T-helper 17 cell (primary cell): ENCODE data around the gene SIRPG. TPM values are rescaled to one million over a fixed set of nuclear protein-coding genes. Genes with fewer than 3 reads are reported as not detected.

Experiments
- ATAC-seq: fragments of 150-1000 bp; cut with Tn5 transposase; 2 replicates; pipeline ENCODE4 v1.10.0; 2021; ENCODE audit warnings: mild to moderate bottlenecking, moderate library complexity
- DNase-seq, 3 donors: peaks; one replicate each; pipeline versions ENCODE4 v3.0.0 to v3.0.0-alpha.2; 2020 to 2021
- H3K9me3 ChIP-seq: one replicate; pipeline ENCODE4 v1.7.0; 2013; ENCODE audit warnings: low read length, mild to moderate bottlenecking; ENCODE audit not compliant: control insufficient read depth, poor library complexity, severe bottlenecking
- H3K27ac Mint-ChIP-seq: one replicate; pipeline ENCODE4 v1.8.0; 2022; ENCODE audit warnings: mild to moderate bottlenecking, moderate library complexity, mixed read lengths
- H3K27me3 Mint-ChIP-seq: one replicate; pipeline ENCODE4 v1.8.0; 2022; ENCODE audit warnings: mixed read lengths
- H3K36me3 Mint-ChIP-seq: one replicate; pipeline ENCODE4 v1.8.0; 2022; ENCODE audit warnings: low read depth, mixed read lengths
- H3K4me1 Mint-ChIP-seq: one replicate; pipeline ENCODE4 v1.8.0; 2022; ENCODE audit warnings: mild to moderate bottlenecking, mixed read lengths
- H3K4me3 Mint-ChIP-seq: one replicate; pipeline ENCODE4 v1.8.0; 2022; ENCODE audit warnings: mild to moderate bottlenecking, moderate library complexity, mixed read lengths
- total RNA-seq, 4 donors: library from RNA in 2 of 4; stranded (reverse) in 2 of 4; gene quantifications; one replicate each; pipeline ENCODE4 v1.2.3 and lab custom pipeline; 2022 to 2026

Gene SIRPG
- total RNA-seq, 2 donors from 2014 or later, result 45.3 to 47.5 TPM

DNA sequence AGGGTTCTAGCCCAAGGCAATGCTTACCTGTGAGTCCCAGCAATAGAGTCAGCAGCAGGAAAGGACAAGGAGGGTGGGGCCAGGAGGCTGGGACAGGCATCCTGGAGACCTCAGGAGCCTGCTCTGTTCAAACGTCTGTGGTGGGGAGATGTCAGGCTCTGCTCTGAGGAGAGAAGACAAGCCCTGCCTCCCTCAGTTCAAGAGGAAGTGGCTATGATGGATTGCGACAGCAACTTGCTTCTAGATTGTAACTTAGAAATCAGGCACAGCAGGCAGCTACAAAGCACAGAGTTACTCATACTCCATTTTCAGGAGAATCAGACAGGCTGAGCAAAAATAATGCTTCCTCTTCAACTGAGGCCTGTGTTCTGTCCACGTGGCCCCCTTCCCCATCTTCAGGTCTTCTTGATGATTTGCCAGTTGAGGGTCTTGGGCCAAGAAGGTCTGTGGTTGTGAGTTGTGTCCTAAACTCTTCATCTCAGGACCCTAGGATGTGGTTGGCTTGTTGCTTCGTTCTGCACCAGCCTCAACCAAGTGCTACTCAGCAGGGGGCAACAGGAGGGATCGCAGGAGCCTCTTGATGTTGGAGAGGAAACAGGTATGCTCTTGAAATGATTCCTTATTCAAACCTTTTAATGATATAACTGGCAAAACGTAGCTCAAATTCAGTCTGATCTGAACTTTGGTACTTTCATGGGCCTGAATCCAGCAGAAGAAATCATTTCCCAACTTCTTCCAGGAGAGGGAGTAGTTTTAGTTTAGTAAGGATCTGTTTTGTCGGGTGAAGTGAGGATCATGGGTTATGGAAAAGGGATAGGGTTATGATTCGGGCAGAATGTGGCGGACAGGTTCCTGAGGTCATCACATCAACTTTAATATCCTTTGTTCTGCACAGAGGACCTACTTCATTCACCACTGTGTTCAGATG lies 68.8 kb downstream of the SIRPG start:
- no peak overlapping the region for H3K27ac Mint-ChIP-seq

DNA sequence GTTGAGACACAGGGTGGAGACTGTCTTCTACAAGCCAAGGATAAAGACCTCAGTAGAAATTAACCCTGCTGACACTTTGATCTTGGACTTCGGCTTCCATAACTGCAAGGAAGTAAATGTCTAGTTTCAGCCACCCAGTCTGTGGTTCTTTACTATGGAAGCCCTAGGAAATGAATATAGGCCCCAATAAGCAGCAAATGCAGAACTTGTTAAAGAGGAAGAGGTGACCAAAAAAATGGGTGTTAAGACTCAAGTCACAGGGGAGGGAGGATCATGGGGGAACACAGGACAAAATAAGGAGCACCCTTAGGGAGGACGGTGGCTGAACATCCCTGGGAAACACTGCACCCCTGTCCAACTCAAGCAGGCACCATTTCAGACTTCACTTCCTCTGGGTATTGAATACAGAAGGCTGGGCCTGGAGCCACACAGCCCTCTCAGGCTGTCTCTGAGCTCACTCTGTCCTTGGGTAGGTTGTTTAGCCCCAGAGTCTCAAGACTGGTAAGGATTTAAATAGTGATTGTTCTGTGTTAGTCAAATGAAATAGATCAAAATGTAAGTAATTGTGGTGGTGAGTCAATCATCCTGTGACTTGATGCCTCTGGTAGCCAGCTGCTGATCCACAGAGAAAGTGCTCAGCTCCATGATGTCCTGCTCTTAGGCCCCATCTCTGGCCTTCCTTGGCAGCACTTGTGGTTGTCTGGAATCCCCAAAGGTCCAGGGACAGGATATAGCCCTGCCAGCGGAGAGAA lies 69.6 kb downstream of the SIRPG start:
- no peak overlapping the region for H3K27ac Mint-ChIP-seq
- H3K4me3 Mint-ChIP-seq, result no peak overlapping the region
- no peaks in the 10 kb centered on the region for H3K4me1 Mint-ChIP-seq
- no peaks in the 10 kb centered on the region for H3K36me3 Mint-ChIP-seq
- no peaks in the 10 kb centered on the region for H3K27me3 Mint-ChIP-seq
- ATAC-seq (no peak), DNase-seq (no peak)
- H3K9me3 ChIP-seq, result no peaks in the 10 kb centered on the region

More for the DNA sequence above, 68.8 kb downstream of the SIRPG start:
- no peaks in the 10 kb centered on the region for H3K9me3 ChIP-seq
- Mint-ChIP-seq H3K4me1 (no peaks in the 10 kb centered on the region), H3K4me3 (no peak overlapping the region), H3K36me3 (no peaks in the 10 kb centered on the region), H3K27me3 (no peaks in the 10 kb centered on the region)
- no peak for ATAC-seq
- DNase-seq, result no peak

DNA sequence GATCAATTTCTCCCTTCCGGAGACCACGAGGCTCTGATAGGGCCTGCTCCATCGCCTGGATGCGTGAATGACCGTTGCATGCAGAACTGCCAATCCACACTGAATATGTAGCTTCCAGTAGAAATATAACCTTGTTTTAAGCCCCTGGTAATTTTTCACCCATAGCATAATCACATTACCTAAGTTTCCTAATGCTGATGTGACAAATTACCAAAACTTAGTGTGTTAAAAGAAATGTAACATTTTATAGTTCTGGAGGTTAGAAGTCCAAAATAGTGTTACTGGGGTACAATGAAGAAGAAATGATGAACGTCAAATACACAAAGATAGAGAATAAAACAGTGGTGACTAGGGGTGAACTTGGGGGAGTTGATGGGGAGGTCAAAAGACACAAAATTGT lies 78.1 kb downstream of the SIRPG start:
- Mint-ChIP-seq H3K27me3 (no peaks in the 10 kb centered on the region), H3K36me3 (peaks cover 2% of the 10 kb centered on the region), H3K4me1 (peaks cover 2% of the 10 kb centered on the region), H3K27ac (no peak overlapping the region), H3K4me3 (no peak overlapping the region)
- ATAC-seq (no peak), DNase-seq (no peak)
- no peaks in the 10 kb centered on the region for H3K9me3 ChIP-seq

Other genes starting within 250 kb of the SIRPG start
- 10 to 100 TPM; 57.7 to 63.1 TPM for gene NSFL1C, start 190.9 kb downstream of the SIRPG start, total RNA-seq
- gene SIRPB2, start 166.4 kb downstream of the SIRPG start, total RNA-seq, result 1 to 10 TPM in 1 of 2 donors, under 1 TPM in 1; 0.78 to 1.8 TPM
- gene SIRPD, start 100.1 kb downstream of the SIRPG start, total RNA-seq, result not detected
- gene SIRPB1, start 37.8 kb downstream of the SIRPG start, total RNA-seq, result 1 to 10 TPM; 4.4 to 4.6 TPM
- gene SIRPA, start 237.6 kb upstream of the SIRPG start, total RNA-seq, result 1 to 10 TPM in 1 of 2 donors, under 1 TPM in 1; 0.86 to 2.6 TPM